AML-193 (cell line): ENCODE results near the gene LRRC73.
"Not testable (repeated sequence)": the region's sequence is repeated elsewhere in the genome, so short reads cannot be mapped to it uniquely, and the experiment has no call there.

ENCODE experiments used
- DNase-seq, 2 experiments: peaks; one replicate each; lab custom pipeline; 2025; lab: John Stamatoyannopoulos, UW

The LRRC73 gene, protein sequence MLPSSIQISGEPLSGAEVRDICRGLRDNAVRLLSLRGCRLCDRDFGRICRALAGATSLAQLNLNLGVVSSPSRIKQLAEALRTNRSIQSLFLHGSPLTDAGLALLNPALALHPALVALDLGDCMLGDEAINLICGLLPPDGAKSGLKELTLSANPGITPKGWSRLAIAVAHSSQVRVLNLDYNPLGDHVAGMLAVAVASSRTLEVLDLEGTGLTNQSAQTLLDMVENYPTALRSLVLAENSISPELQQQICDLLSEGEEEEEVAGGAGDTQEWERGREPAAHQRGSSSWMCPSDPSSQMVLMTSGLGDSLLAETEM

GRCh38 chr6:43509984-43510826, at the start of gene LRRC73:
Gene LRRC73 (minus strand): TSS chr6:43510346. CDS start chr6:43509785, 561 bp downstream.
- no peak for DNase-seq

GRCh38 chr6:43559328-43559727, 49.2 kb upstream of the LRRC73 start:
- DNase-seq: no peak

GRCh38 chr6:43557620-43558019, 47.5 kb upstream of the LRRC73 start:
- DNase-seq: not testable (repeated sequence)

GRCh38 chr6:43547222-43547621, 37.1 kb upstream of the LRRC73 start:
- no peak for DNase-seq

- no peak for DNase-seq
Observed at GRCh38 chr6:43544461-43544860, 34.3 kb upstream of the LRRC73 start.

- no peak for DNase-seq
Observed at GRCh38 chr6:43541774-43542471, 31.8 kb upstream of the LRRC73 start.

- DNase-seq: no peak
Observed at GRCh38 chr6:43540507-43540906, 30.4 kb upstream of the LRRC73 start.

DNA sequence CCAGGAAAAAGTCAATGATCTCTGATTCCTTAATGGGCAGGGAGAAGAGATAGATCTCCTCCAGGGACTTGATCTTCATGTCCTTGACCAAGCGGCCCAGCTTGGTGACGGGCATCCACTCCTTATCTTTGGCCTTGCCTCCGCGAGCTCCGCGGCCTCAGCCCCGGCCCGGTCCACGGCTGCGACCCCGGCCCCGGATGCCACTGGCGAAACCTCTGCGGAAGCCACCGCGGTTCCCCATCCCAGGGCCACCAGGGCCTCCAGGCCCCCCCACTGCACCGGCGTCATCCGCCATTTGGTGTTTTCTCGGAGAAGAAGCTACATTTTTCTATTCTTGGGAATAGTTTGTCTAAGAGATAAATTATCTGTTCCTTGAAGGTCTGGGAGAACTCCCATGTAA, 29.3 kb upstream of the LRRC73 start:
- DNase-seq: not testable (repeated sequence)

- not testable (repeated sequence) for DNase-seq
Observed at GRCh38 chr6:43538986-43539385, 28.8 kb upstream of the LRRC73 start.

DNA sequence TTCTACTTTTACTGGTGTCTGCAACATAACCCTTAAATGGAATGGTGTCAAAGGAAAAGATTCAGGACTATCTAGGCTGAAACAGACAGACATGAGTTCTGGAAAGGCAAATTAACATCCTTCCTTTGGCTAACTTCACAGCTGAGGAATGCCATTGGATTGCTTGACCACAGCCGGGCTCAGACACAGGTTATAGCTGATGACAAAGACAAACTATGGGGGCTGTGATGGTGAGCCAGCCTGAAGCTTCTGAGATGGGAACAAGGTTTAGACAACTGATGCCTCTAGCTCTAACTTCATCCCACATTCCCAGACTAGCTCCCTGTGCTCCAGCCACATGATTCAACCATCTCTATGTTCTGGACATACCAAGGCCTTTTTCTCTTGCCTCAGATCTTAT, 22.1 kb upstream of the LRRC73 start:
- no peak for DNase-seq

DNA sequence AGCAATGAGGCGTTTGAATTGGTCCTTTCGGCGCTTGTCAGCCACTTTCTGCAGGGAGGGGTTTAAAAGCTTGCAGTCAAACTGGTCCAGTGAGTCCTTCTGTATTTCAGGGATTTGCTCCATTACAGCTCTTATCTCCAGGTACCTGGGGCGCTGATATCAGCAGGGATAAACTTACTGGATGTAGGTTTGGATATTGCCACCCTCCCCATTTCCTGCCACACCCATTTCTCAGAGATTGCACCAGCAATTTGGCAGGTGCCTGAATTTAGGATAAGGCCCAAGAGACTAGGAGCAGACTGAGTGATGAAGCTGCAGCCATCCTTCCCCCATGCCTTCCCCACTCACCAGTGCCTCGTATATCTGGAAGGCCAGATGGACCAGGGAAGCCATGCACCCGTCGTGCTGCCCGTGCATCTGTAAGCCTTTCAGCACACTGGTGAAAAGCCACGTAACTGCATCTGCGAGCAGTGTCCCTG, 14.4 kb upstream of the LRRC73 start:
- DNase-seq: no peak

DNA sequence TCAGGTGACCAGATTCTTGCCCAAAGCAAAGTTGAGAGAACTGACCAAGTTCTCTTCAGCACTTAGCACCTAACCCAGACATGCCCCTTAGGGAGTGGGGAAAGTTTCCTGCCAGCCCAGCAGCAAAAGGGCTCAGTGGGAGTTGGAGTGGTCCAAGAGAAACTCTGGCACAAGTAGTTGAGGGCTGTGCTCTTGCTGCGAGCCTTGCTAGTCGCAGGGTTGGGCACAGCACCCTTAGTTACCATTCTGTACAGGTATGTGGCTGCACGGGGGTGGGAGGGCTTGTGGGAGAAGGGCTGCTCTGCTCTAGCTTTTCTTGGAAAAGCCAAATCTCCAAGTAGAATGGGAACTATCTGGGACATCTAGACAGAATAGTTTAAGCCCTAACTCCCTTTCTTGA, 13.1 kb upstream of the LRRC73 start:
- DNase-seq: no peak

DNA sequence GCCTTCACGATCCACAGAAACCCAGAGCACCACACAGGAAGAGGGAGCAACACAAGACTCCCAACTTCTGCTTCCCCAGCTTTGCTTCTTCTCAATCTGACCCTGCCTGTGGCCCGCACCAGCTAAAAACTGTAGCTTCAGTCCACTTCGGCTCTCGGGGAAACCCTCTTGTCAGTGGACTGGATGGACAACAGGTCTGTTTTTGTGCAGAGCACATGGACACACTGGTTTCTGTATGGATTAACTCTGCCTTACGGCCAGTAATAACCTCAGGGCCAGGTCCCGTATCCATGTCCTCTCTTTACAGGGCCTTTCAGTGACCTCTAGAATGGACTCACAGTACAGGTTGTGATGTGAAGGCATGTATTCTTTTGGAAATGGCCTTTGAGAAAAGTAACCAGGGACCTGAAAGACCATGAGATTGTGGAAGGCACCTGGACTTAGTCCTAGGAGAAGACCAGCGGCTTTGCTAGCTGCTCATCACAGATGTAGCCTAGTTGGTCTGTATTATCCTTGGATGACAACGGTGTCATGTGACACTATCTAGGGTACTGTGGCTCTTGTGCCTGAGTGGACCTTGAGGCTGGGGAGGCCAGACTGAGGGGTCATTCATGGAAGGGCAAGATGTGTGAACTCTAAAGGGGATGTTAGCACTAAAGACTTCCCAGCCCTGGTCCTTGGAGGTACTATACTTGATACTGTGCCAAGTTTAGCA, 12.6 kb upstream of the LRRC73 start:
- no peak for DNase-seq

GRCh38 chr6:43521836-43522235, 11.7 kb upstream of the LRRC73 start:
- no peak for DNase-seq

DNA sequence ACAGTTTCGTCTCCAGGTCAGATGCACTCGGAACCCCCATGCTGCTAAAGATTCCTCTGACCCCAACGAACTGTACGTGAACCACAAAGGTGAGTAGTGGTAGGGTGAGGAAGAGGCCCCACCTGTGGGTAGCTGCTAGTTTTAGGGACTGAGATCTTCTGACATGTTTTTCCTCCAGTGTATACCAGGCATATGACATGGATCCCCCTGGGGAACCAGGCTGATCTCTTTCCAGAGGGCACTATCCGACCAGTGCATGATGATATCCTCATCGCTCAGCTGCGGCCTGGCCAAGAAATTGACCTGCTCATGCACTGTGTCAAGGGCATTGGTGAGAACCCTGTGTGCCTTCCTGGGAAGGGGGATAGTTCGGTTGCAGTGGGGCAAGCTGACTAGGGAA, 10.0 kb upstream of the LRRC73 start:
- no peak for DNase-seq

GRCh38 chr6:43517505-43518357, 7.6 kb upstream of the LRRC73 start:
- peak in 1 of 2 experiments; percentile 29 for DNase-seq

GRCh38 chr6:43516697-43517504, 6.8 kb upstream of the LRRC73 start, which contains the start of the genes POLR1C and YIPF3:
Gene POLR1C (plus strand): TSS chr6:43517089. CDS start chr6:43517110, 21 bp downstream.
Gene YIPF3 (minus strand): TSS chr6:43516926. CDS start chr6:43516807, 119 bp downstream.
- peak; percentile 99 to 100 for DNase-seq

DNA sequence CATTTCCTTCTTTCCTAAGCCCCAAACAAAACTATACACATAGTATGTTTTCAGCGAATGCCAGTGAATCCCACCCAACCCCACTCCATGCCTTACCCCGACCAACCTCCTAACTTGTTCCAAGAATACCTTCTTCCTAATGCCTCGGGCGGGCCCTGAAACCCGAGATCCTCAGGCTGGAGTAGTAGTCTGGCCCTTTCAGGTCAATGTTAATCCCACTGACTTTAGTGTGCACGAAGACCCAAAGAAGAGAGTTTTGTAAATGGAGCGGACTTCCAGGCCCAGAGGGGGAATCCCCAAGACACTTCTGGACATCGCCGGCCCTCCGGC, 6.2 kb upstream of the LRRC73 start:
- no peak for DNase-seq

GRCh38 chr6:43515808-43516207, 5.7 kb upstream of the LRRC73 start:
- no peak for DNase-seq
